Iris pigment epithelial cell (primary cell): ENCODE measurements around the gene F5.

ENCODE experiments used
- DNase-seq: peaks from one replicate; pipeline ENCODE4 v3.0.0-alpha.2; 2011; ENCODE audit warnings: low read depth

Gene F5

DNA sequence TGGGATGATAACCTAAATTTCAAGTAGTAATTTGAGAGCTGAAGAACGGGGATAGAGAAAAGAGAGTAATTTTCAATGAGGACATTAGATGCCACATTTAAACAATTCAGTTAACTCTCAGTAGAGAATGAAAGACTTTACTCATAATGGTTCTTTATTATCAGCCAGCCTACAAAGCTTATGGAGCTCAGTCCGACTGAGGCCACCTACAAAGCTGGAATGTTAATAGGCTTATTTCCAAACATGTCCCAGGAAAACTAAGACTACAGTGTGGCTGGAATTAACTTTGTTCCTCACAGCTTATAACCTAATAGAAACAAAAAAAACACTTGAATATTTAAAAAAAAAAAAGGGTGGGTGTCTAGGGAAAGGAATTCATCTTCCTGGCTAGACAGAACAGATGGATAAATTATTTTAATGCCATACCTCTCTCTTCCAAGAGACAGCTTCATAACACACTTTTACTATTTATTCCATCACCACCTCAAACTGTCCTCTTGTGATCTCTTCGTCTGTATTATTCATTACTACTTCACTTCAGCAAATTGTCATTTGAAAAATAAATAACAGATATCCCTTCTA lies 110.4 kb downstream of the F5 start:
- no peak for DNase-seq

DNA sequence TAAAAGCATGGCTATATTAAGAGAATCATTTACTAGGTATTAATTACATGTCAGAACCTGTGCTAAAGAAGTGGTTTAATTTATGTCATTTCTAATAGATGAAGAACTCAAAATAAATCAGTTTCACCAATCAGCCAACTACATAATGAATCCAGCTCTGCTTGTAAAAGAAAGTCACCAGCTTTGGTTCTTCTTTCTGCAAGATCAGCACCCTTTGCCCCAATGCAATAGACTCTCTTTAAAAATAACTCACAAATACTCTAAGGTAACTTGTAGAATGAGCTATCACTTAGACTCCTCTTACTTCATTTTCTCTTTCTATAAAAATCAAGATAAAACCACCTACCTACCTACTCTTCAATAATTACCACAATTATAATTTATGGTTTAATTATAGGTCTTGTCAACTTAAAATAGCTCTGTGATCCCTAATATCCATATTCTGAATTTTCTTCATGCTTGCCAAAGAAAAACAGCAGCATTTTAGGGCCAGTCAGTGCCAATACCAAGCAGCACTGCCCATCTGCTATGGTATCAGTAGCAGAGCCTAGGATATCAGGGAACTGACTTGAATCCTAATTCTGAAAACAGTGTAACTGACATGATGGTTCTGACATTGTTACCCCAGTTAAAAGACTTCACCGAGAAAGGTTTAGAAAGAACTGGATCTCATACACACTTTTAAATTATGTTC lies 111.8 kb downstream of the F5 start:
- no peak for DNase-seq

DNA sequence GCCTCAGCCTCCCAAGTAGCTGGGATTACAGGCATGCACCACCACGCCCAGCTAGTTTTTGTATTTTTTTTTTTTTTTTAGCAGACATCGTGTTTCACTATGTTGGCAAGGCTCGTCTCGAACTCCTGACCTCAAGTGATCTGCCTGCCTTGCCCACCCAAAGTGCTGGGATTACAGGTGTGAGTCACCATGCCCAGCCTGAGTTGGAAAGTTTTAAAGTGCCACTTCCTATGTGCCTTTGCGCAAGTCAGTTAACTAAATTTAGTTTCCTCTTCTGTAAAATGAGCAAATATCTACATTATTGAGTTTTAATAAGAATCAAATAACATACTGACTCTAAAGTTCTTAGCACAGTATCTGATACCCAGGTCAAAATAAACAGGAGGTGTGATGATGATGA lies 112.9 kb downstream of the F5 start:
- no peak for DNase-seq

DNA sequence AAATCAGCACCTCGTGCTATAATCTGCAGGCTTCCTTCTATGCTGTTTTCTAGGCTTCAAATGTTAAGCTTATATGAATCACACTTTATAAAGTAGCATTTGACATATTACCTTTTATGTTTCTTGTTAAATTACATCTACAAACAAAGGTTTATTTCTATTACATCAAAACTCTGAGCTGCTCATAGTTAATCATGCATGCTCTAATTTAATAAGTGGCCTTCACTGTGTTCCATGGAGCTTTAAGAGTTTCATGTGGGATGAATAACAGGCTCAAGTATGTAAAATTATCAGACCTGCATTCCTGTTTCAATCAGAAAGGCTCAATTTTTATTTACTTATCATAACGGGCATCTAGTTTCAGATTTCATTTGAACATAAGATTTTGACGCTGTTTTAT lies 113.5 kb downstream of the F5 start:
- DNase-seq: peak; percentile 50

DNA sequence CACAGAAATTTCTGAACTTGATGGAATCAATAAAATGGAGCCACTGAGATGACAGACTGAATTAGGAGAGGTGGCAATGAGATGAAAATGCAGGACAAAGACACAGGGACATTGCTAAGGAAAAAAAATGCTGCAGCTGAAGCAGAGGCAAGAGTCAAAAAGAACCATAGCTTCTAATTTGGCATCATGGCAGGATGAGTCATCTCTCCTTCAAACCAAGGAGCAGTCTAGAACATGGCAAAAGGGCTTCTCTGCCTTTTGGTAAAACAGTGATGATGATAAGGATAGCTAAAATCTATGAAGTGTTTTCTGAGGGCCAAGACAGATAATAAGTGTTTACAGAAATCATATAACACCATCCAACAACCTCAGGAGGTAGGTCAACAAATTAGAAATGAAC lies 117.3 kb downstream of the F5 start:
- DNase-seq: no peak

DNA sequence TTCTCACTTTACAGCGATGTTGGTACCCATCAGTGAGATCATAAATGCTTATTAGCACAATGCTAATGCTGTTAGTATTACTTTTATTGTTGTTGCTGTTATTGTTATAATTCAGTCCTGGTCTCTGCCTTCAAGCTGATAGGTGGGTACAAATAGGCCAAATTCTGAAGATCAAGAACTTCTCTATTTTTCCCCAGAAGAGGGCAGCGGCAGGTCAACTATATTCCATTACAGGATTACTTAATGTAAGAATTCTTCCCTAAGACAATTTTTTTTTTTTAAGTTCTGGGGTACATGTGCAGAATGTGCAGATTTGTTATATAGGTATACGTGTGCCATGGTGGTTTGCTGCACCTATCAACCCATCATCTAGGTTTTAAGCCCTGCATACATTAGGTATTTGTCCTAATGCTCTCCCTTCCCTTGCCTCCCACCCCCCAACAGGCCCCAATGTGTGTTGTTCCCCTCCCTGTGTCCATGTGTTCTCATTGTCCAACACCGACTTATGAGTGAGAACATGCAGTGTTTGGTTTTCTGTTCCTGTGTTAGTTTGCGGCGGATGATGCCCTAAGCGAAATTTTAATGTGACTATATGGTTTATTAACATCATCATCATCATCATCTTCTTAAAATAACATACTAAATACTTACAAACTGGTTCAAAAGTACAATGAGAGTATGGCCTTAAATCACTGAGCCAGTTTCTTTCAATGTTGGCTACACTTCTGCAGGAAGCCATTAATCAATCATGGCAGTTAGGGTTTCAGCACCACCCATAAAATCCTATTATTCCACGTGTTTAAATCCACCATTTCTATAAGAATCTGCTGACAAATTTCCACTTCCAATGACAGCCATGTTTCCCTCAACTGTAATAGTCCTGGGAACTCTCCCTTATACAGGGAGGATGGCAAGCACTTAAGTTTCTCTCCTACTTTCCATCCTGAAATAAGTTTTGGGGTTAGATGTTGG lies 119.7 kb downstream of the F5 start:
- DNase-seq: peak; percentile 52

DNA sequence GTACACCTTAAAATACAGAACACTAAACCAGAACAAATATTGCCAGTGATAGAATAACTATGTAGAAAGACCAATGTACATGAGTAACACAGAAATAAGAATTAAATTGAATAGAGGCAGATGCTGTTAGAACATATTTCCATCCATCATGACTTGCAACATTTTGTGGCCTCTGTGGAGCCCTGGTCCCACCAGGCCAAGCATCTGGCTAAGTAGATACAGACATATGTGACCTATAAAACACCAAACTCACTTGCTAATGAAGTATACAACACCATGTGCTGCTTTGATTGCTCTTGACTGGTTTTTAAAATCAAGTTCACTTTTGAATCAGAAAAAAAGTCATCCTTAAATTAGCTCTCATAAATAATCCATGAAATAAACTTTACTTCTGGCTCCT lies 121.0 kb downstream of the F5 start:
- no peak for DNase-seq
